ENCODE results near the gene NTN4.

DNA sequence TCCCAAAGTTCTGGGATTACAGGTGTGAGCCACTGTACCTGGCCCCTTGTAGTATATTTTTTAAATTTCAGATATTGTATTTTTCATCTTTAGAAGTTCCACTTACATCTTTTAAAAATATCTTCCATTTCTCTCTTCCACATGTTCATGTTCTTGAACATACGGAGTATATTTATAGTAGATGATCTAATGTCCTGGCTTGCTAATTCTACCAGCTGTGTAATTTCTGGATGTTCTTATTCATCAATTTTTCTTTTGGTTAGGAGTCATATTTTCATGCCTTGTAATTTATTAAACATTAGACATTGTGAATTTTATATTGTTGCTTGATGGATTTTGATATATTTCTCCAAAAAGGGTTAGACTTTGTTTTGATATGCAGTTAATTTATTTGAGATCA lies 30.8 kb downstream of the NTN4 start:
- TF ChIP-seq POLR2AphosphoS5 (IDR thresholded peaks at IDR 0.05) (no peak), EP300 (IDR thresholded peaks at IDR 0.05; ENCODE audit: low read depth) (no peak), POLR2A (IDR thresholded peaks at IDR 0.05) (no peak)
- TF ChIP-seq, protein P1, sequence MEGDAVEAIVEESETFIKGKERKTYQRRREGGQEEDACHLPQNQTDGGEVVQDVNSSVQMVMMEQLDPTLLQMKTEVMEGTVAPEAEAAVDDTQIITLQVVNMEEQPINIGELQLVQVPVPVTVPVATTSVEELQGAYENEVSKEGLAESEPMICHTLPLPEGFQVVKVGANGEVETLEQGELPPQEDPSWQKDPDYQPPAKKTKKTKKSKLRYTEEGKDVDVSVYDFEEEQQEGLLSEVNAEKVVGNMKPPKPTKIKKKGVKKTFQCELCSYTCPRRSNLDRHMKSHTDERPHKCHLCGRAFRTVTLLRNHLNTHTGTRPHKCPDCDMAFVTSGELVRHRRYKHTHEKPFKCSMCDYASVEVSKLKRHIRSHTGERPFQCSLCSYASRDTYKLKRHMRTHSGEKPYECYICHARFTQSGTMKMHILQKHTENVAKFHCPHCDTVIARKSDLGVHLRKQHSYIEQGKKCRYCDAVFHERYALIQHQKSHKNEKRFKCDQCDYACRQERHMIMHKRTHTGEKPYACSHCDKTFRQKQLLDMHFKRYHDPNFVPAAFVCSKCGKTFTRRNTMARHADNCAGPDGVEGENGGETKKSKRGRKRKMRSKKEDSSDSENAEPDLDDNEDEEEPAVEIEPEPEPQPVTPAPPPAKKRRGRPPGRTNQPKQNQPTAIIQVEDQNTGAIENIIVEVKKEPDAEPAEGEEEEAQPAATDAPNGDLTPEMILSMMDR (IDR thresholded peaks at IDR 0.05), result no peak
